SK-N-SH (cell line): ENCODE data around the gene GLB1L3.

Experiments used
- CTCF ChIP-seq: fragments of 200-600 bp; sonication (generic); IDR thresholded peaks from 2 replicates; pipeline ENCODE4 v1.6.1; 2017; ENCODE audit warnings: antibody characterized with exemption, mild to moderate bottlenecking, moderate library complexity
- FOXJ3 ChIP-seq: sonication (generic); formaldehyde crosslinking; IDR thresholded peaks from 2 replicates; pipeline ENCODE4 v1.5.1; 2020; ENCODE audit warnings: mild to moderate bottlenecking, missing genetic modification reagents
- GATA2 ChIP-seq: sonication (generic); formaldehyde crosslinking; IDR thresholded peaks from 2 replicates; pipeline ENCODE4 v1.5.0; 2020; ENCODE audit warnings: mild to moderate bottlenecking, missing genetic modification reagents
- RAD21 ChIP-seq: IDR thresholded peaks from 2 replicates; pipeline ENCODE4 v1.6.1; 2012; ENCODE audit warnings: mild to moderate bottlenecking, low read length
- REST ChIP-seq: IDR thresholded peaks from 2 replicates; pipeline ENCODE4 v1.6.1; 2012; ENCODE audit warnings: mild to moderate bottlenecking, low read depth, low read length, moderate library complexity
- RXRA ChIP-seq: IDR thresholded peaks from 2 replicates; pipeline ENCODE4 v1.4.0; 2012; ENCODE audit warnings: low read depth, mild to moderate bottlenecking, borderline replicate concordance

- TF ChIP-seq RAD21 = no peak
- TF ChIP-seq CTCF = no peak
- TF ChIP-seq FOXJ3 = no peak
- TF ChIP-seq REST = no peak
- no peak for TF ChIP-seq GATA2
- TF ChIP-seq RXRA = no peak
Measured at GRCh38 chr11:134358165-134358855, 82.1 kb downstream of the GLB1L3 start.
